HG02610 (cell line): Measurements from ENCODE around the gene PCF11.
"Not testable (repeated sequence)": the region's sequence is repeated elsewhere in the genome, so short reads cannot be mapped to it uniquely, and the experiment has no call there.

Source experiments
- ATAC-seq: cut with Tn5 transposase; IDR thresholded peaks from one replicate; pipeline ENCODE4 v1.9.1; 2021; ENCODE audit warnings: mild to moderate bottlenecking, moderate library complexity; ENCODE audit not compliant: unreplicated experiment

Gene PCF11, protein sequence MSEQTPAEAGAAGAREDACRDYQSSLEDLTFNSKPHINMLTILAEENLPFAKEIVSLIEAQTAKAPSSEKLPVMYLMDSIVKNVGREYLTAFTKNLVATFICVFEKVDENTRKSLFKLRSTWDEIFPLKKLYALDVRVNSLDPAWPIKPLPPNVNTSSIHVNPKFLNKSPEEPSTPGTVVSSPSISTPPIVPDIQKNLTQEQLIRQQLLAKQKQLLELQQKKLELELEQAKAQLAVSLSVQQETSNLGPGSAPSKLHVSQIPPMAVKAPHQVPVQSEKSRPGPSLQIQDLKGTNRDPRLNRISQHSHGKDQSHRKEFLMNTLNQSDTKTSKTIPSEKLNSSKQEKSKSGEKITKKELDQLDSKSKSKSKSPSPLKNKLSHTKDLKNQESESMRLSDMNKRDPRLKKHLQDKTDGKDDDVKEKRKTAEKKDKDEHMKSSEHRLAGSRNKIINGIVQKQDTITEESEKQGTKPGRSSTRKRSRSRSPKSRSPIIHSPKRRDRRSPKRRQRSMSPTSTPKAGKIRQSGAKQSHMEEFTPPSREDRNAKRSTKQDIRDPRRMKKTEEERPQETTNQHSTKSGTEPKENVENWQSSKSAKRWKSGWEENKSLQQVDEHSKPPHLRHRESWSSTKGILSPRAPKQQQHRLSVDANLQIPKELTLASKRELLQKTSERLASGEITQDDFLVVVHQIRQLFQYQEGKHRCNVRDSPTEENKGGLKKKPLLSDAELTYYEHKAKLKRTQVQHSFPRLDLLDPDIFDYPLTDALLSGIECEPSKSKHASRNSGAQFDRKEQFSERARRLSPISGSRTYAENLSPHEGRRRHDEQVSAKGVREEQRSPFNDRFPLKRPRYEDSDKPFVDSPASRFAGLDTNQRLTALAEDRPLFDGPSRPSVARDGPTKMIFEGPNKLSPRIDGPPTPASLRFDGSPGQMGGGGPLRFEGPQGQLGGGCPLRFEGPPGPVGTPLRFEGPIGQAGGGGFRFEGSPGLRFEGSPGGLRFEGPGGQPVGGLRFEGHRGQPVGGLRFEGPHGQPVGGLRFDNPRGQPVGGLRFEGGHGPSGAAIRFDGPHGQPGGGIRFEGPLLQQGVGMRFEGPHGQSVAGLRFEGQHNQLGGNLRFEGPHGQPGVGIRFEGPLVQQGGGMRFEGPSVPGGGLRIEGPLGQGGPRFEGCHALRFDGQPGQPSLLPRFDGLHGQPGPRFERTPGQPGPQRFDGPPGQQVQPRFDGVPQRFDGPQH (N-terminal part only)

GRCh38 chr11:83156996-83157593 is at the start of gene PCF11:
Gene PCF11 (plus strand): TSS chr11:83157131. CDS start chr11:83157440, 309 bp downstream.
- ATAC-seq, result no peak

DNA sequence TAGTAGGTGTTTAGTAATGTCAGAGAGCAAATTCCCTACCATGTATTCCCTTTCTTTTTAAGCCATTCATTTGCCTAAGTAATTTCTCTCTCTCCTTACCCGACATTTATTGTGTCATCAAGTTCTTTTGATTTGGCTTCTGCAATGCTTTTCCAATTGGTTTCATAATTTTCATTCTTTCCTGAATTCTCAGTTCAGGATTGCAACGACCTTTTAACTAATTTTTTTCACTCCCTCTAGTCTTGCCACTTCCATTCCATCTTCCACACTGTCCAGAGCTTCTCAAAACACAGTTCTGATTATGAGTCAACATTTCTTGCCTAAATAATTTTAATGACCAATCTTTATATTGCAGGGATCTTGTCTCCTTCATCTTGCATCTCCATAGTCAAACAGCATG is 44.0 kb upstream of the PCF11 start:
- ATAC-seq, result no peak

DNA sequence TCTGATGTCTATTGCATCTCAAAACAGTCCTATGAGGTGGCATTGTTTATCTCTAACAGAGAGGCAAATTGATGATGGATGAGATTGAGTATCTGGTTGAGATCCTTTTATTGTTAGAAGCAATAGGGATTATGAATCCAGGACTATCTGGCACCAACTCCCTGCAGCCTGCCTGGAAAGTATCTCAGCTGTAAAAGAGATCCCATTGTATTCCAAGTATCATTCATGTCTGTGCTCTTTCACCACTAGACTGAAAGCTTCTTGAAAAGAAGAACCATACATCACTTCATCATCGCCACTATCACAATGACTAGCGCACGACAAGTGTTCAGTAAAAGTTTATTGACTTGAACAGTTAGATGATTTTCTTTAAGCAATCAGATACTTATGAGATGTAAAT is 41.9 kb upstream of the PCF11 start:
- no peak for ATAC-seq

DNA sequence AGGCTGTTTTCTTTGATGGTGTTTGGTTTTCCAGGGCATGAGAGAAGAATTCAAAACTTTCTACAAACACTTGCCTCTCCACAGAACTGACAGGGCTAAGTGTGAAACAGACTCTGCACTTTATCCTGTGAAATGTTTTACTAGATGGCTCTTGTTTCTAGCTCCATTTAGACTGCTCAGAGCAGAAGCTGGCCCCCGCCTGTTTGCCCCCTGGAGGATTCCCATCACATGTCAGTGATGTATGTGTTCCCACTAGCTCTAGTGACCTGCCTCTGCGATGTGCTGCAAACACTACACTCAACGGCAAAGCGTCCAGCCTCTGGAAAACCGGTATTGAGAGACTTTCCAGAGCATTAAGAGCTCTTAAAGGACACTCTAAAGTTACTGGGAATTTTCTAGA is 41.4 kb upstream of the PCF11 start:
- ATAC-seq, result no peak

DNA sequence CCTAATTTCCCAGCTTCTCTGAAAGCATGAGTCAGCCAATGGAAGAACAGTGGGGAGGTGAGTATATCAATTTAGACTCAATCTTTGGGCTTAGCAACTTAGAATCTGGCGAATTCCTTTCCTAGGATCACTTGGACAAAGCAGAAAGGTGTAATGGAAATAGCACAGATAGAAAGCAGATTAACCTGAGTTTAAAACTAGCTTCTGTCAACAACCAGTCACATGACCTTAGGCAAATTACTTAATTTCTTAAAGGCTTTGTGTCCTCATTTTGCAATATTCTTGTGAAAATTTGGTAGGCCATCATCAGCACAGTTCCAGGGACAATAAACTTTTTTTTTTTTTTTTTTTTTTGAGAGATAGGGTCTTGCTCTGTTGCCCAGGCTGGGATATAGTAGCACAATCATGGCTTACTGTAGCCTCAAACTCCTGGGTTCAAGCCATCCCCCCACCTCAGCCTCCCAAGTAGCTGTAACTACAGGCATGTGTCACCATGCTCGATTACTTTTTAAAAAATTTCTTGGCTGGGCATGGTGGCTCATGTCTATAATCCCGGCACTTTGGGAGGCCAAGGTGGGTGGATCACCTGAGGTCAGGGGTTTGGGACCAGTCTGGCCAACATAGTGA is 40.8 kb upstream of the PCF11 start:
- ATAC-seq, result no peak

GRCh38 chr11:83118814-83119213 is 38.1 kb upstream of the PCF11 start:
- no peak for ATAC-seq

GRCh38 chr11:83119216-83119615 is 37.7 kb upstream of the PCF11 start:
- no peak for ATAC-seq

GRCh38 chr11:83120327-83120726 is 36.6 kb upstream of the PCF11 start:
- ATAC-seq, result no peak

DNA sequence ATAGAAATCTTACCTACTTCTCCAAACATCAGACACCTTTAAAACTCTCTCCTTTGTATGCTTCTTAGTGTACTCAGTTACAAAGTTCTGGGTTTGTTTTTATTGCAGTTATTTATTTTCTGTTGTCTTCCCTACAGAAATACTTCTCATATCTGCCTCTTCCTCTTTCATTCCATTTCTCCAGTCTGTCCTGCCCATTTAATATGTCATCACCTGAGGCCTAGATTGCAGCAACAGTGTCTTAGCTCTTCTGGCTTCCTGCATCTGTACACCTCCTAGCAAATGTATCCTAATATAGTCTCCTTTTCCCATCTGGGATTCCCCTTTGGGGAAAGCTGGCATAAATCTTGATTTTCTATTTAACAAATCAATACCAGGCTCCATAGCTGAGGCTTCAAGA is 34.9 kb upstream of the PCF11 start:
- ATAC-seq, result no peak

GRCh38 chr11:83122766-83123165 is 34.2 kb upstream of the PCF11 start:
- no peak for ATAC-seq

GRCh38 chr11:83124636-83125424 is 32.1 kb upstream of the PCF11 start:
- no peak for ATAC-seq

GRCh38 chr11:83125577-83125976 is 31.4 kb upstream of the PCF11 start:
- no peak for ATAC-seq

DNA sequence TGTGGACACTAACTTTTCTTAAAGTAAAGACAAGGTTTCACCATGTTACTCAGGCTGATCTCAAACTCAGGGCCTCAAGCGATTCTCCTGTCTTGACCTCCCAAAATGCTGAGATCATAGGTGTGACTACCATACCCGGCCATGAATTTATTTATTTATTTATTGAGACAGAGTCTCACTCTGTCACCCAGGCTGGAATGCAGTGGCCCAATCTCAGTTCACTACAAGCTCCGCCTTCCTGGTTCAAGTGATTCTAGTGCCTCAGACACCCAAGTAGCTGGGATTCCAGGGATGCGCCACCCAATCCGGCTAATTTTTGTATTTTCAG is 29.7 kb upstream of the PCF11 start:
- ATAC-seq, result no peak

GRCh38 chr11:83132191-83132590 is 24.7 kb upstream of the PCF11 start:
- no peak for ATAC-seq

GRCh38 chr11:83133266-83133665 is 23.7 kb upstream of the PCF11 start:
- not testable (repeated sequence) for ATAC-seq

DNA sequence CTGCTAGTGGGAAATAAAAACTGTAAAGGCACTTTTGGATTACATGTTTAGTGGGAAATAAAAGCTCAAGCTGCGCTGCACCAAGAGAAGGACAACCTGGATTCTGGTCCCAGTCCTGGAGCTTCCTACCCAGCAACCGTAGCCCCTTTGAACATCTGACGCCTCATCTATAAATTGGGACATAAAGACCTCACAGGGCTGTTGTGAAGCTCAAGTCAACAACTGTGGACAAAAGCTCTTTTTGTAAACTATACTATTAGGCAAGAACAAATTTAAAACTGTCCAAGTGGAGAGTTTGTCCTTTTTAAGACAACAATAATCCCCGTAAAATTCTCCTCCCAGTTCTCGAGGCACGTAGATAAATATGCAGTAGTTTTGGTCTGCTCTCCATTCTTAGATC is 17.6 kb upstream of the PCF11 start:
- ATAC-seq, result no peak

DNA sequence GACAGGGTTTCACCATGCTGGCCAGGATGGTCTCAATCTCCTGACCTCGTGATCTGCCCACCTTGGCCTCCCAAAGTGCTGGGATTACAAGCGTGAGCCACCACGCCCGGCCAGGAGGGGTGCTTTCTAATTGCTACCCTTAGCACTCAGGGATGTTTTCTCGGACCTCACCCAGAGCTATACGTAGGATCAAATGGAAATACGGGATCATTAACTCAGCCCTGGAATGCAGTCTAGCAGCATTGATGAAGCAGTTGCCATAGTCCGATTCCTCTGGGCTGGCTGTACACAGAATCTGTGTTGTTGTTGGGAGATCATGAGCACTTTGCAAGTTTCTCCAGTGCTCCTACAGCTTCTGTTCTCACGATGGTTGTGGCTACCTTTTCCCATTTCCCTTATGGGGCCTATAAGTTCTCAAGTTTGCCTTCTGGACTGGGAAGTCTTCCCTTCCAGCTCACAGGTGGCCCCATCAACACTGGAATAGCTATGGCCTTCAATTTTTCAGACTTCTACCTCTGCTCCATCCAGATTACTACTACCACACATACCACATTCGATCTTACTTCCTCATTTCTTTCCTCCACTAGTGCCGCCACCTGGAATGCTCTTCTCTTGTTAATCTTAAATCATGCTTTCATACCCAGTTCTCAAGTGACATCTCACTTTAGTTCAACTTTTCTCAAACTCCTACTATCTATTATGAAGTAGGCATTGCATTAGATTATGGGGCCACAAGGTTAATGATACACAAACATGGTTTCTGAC is 16.1 kb upstream of the PCF11 start:
- ATAC-seq, result peak; percentile 85

DNA sequence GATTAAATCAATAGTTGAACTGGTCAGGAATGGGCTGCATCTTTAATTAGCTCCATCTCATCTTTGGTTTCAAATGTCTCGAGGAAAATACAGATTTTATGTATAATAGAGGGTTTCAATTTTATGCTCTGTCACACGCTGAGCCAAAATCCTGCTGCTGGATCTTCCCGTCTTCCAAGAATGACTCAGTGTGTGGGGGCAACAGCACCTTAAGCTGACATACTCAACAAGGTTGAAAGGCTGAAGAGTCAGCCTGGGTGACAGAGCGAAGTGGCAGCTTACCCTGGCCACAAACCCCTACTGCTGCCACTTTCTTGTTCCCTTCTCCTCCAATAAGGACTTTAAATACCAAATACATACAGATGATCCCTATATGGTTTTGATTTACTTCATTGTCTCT is 9.0 kb upstream of the PCF11 start:
- no peak for ATAC-seq

DNA sequence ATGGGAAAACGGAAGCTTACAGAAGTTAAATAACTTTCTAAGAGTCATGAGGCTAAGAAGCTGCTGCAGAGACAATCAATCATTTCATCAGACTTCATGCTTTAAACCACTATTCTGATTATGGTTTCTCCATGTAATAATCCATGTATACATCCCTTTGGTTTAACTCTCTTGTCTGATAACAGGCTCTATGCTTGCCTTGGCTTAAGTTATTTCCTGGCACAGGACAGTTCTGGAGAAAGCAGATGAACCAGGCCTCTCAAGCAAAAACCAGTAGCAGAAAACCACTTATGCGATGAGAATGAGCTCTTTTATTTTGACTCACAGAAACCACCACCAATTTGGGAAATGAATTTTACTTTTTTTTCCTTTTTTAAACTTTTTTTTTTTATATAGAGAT is 6.5 kb upstream of the PCF11 start:
- peak; percentile 46 for ATAC-seq
